ENCODE measurements around the gene ZNF487. TPM values are rescaled to one million over a fixed set of nuclear protein-coding genes. Genes with fewer than 3 reads are reported as not detected.

Gene ZNF487
- total and polyA plus RNA-seq, 2 of the 13 experiments (the other 11 are each of a cell fraction or from before 2014, with no cell fraction given), result 7.4 to 8.8 TPM

- TF ChIP-seq NFAT5 (CRISPR knock-in tag; IDR thresholded peaks at IDR 0.05), result peak; percentile 99
- TF ChIP-seq KMT2B (CRISPR knock-in tag; IDR thresholded peaks at IDR 0.05), result peak; percentile 90
- no peak for TF ChIP-seq ATRX (CRISPR knock-in tag; IDR thresholded peaks at IDR 0.05; ENCODE audit: borderline replicate concordance)
- TF ChIP-seq ZNF775 (CRISPR knock-in tag; IDR thresholded peaks at IDR 0.05; ENCODE audit: borderline replicate concordance), result no peak; the same call in 1 of the 2 replicates
- TF ChIP-seq FOSL2 (CRISPR knock-in tag; IDR thresholded peaks at IDR 0.05), result peak; percentile 87
- peak; percentile 96; the same call in 1 of the 2 replicates for TF ChIP-seq KLF15 (CRISPR knock-in tag; IDR thresholded peaks at IDR 0.05; ENCODE audit: borderline replicate concordance)
- peak; percentile 98 for TF ChIP-seq TGIF2 (CRISPR knock-in tag; IDR thresholded peaks at IDR 0.05)
- no peak for TF ChIP-seq MATR3 (CRISPR knock-in tag; IDR thresholded peaks at IDR 0.05)
- TF ChIP-seq TMF1 (CRISPR knock-in tag; IDR thresholded peaks at IDR 0.05; ENCODE audit: low read depth), result peak; percentile 98
- peak; percentile 81; the same call in 1 of the 2 replicates for TF ChIP-seq HOXA7 (CRISPR knock-in tag; IDR thresholded peaks at IDR 0.05)
- peak; percentile 93 for TF ChIP-seq ZBTB44 (CRISPR knock-in tag; IDR thresholded peaks at IDR 0.05)
- peak; percentile 79; the same call in 1 of the 2 replicates for TF ChIP-seq RFXANK (CRISPR knock-in tag; IDR thresholded peaks at IDR 0.05)
- TF ChIP-seq, protein P1, sequence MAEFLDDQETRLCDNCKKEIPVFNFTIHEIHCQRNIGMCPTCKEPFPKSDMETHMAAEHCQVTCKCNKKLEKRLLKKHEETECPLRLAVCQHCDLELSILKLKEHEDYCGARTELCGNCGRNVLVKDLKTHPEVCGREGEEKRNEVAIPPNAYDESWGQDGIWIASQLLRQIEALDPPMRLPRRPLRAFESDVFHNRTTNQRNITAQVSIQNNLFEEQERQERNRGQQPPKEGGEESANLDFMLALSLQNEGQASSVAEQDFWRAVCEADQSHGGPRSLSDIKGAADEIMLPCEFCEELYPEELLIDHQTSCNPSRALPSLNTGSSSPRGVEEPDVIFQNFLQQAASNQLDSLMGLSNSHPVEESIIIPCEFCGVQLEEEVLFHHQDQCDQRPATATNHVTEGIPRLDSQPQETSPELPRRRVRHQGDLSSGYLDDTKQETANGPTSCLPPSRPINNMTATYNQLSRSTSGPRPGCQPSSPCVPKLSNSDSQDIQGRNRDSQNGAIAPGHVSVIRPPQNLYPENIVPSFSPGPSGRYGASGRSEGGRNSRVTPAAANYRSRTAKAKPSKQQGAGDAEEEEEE (CRISPR knock-in tag; IDR thresholded peaks at IDR 0.05; ENCODE audit: borderline replicate concordance), result 0 out of 2 replicates have a peak, but pooled peaks have one; percentile 84
- TF ChIP-seq MAFF (IDR thresholded peaks at IDR 0.05; ENCODE audit: low read depth, low read length), result no peak
- peak; percentile 99; the same call in 1 of the 2 replicates for TF ChIP-seq ZNF552 (CRISPR knock-in tag; IDR thresholded peaks at IDR 0.05; ENCODE audit: borderline replicate concordance)
- no peak for TF ChIP-seq ZNF282 (IDR thresholded peaks at IDR 0.05; ENCODE audit: partially characterized antibody)
- TF ChIP-seq ZMYM4 (CRISPR knock-in tag; IDR thresholded peaks at IDR 0.05), result peak; percentile 94
- TF ChIP-seq ZBTB14 (CRISPR knock-in tag; IDR thresholded peaks at IDR 0.05), result peak; percentile 63
Observed at GRCh38 chr10:43420369-43421200, 16.3 kb upstream of the ZNF487 start (continued).

Data from HepG2 (cell line).